Stomach (tissue), 4 donors: Measurements from ENCODE around the gene SQSTM1.

Experiments
- POLR2A ChIP-seq, 4 donors: fragments of 450-650 bp; IDR thresholded peaks; one replicate each; pipeline ENCODE4 v1.6.1; 2016; ENCODE audit warnings: antibody characterized with exemption in 4 of 4, control low read depth in 2 of 4, mild to moderate bottlenecking in 1 of 4, moderate library complexity in 1 of 4
- POLR2AphosphoS5 ChIP-seq, 3 donors: sonication (generic); formaldehyde crosslinking; IDR thresholded peaks; one replicate each; pipeline ENCODE4 v1.6.1; 2016; ENCODE audit warnings: antibody characterized with exemption in 3 of 3

DNA sequence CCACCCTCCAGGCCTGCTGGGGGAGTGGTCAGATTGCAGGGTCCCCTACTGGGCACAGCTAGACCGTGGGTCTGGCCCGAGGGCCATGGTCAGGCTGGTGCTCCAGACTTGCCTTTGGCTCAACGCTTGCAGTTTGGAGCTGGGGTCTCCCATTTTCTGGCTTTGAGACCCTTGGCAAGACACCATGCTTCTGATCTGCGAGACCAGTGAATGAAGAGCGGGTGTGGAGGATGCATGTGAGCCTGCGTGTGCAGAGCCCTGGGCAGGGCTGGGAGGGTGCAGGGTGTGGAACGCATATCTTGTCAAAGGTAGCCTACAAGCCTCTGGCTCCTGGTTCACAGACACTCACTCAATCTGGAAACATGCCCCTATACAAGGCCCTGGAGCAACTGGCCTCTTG is 44.0 kb downstream of the SQSTM1 start:
- TF ChIP-seq POLR2A (IDR thresholded peaks at IDR 0.05) (no peak), POLR2AphosphoS5 (IDR thresholded peaks at IDR 0.05) (no peak)
